SJSA1 (cell line): ENCODE measurements around the gene ARHGEF38. TPM values are rescaled to one million over a fixed set of nuclear protein-coding genes. Genes with fewer than 3 reads are reported as not detected.
"Not testable (repeated sequence)": the region's sequence is repeated elsewhere in the genome, so short reads cannot be mapped to it uniquely, and the experiment has no call there.

Experiments used
- DNase-seq, 2 experiments: peaks; one replicate each; pipeline ENCODE4 v3.0.0-alpha.2; 2015 to 2020; ENCODE audit warnings: low spot score in 2 of 2, low read depth in 1 of 2
- H3K27ac ChIP-seq: fragments of 250-450 bp; sonication (Bioruptor Pico); 2 replicates; pipeline ENCODE4 v1.5.1; 2020; ENCODE audit warnings: mild to moderate bottlenecking, moderate library complexity
- H3K27me3 ChIP-seq: fragments of 250-450 bp; sonication (Bioruptor Pico); replicated peaks from 2 replicates; pipeline ENCODE4 v1.5.1; 2020; ENCODE audit warnings: mild to moderate bottlenecking, moderate library complexity
- H3K36me3 ChIP-seq: fragments of 250-450 bp; sonication (Bioruptor Pico); 2 replicates; pipeline ENCODE4 v1.5.1; 2020; ENCODE audit warnings: mild to moderate bottlenecking
- H3K4me1 ChIP-seq: fragments of 250-450 bp; sonication (Bioruptor Pico); replicated peaks from 2 replicates; pipeline ENCODE4 v1.6.1; 2021; ENCODE audit warnings: mild to moderate bottlenecking
- H3K4me3 ChIP-seq: fragments of 250-450 bp; sonication (Bioruptor Pico); 2 replicates; pipeline ENCODE4 v1.5.1; 2020; ENCODE audit warnings: mild to moderate bottlenecking
- H3K9me3 ChIP-seq: fragments of 250-450 bp; sonication (Bioruptor Pico); replicated peaks from 2 replicates; pipeline ENCODE4 v1.5.1; 2020; ENCODE audit warnings: mild to moderate bottlenecking
- total RNA-seq: library from RNA; depleted of rRNA; stranded (reverse); fragments of >200 nt; shearing (Covaris generic); gene quantifications from 2 replicates; pipeline ENCODE4 v1.2.3, GENCODE V29; 2014

The ARHGEF38 gene
- total RNA-seq, 1 experiment from 2014 or later, result not detected

GRCh38 chr4:105605493-105605892 lies 53.1 kb downstream of the ARHGEF38 start:
- Histone ChIP-seq H3K4me1 (no peaks in the 10 kb centered on the region), H3K9me3 (no peaks in the 10 kb centered on the region), H3K4me3 (no peak overlapping the region), H3K27me3 (no peaks in the 10 kb centered on the region), H3K36me3 (no peaks in the 10 kb centered on the region), H3K27ac (no peak overlapping the region)
- no peak for DNase-seq

- no peaks in the 10 kb centered on the region for H3K9me3 ChIP-seq
- H3K4me3 ChIP-seq, result no peak overlapping the region
- no peaks in the 10 kb centered on the region for H3K27me3 ChIP-seq
- no peak overlapping the region for H3K27ac ChIP-seq
- no peak for DNase-seq
- no peaks in the 10 kb centered on the region for H3K4me1 ChIP-seq
- no peaks in the 10 kb centered on the region for H3K36me3 ChIP-seq
Measured at GRCh38 chr4:105607876-105608275, 55.5 kb downstream of the ARHGEF38 start.

- H3K27ac ChIP-seq, H3K4me1 ChIP-seq, H3K27me3 ChIP-seq, DNase-seq, H3K9me3 ChIP-seq, H3K36me3 ChIP-seq, H3K4me3 ChIP-seq: not testable (repeated sequence)
Measured at GRCh38 chr4:105609819-105610218, 57.4 kb downstream of the ARHGEF38 start.

- no peaks in the 10 kb centered on the region for H3K36me3 ChIP-seq
Measured at GRCh38 chr4:105613306-105613705, 60.9 kb downstream of the ARHGEF38 start.

GRCh38 chr4:105619188-105619931 lies 66.9 kb downstream of the ARHGEF38 start:
- DNase-seq, result no peak
- no peaks in the 10 kb centered on the region for H3K36me3 ChIP-seq
- H3K27me3 ChIP-seq, result no peaks in the 10 kb centered on the region
- no peak overlapping the region for H3K27ac ChIP-seq
- H3K4me3 ChIP-seq, result no peak overlapping the region
- no peaks in the 10 kb centered on the region for H3K4me1 ChIP-seq
- no peaks in the 10 kb centered on the region for H3K9me3 ChIP-seq

More at GRCh38 chr4:105613306-105613705, 60.9 kb downstream of the ARHGEF38 start:
- H3K4me1 ChIP-seq, result no peaks in the 10 kb centered on the region
- no peak for DNase-seq
- no peaks in the 10 kb centered on the region for H3K9me3 ChIP-seq
- H3K27me3 ChIP-seq, result no peaks in the 10 kb centered on the region
- no peak overlapping the region for H3K4me3 ChIP-seq
- no peak overlapping the region for H3K27ac ChIP-seq

- Histone ChIP-seq H3K9me3 (no peaks in the 10 kb centered on the region), H3K27me3 (no peaks in the 10 kb centered on the region), H3K4me3 (no peak overlapping the region), H3K36me3 (no peaks in the 10 kb centered on the region), H3K4me1 (no peaks in the 10 kb centered on the region), H3K27ac (no peak overlapping the region)
- no peak for DNase-seq
Measured at GRCh38 chr4:105620640-105621323, 68.4 kb downstream of the ARHGEF38 start.

GRCh38 chr4:105622269-105622668 lies 69.8 kb downstream of the ARHGEF38 start:
- no peak for DNase-seq
- Histone ChIP-seq H3K36me3 (no peaks in the 10 kb centered on the region), H3K9me3 (no peaks in the 10 kb centered on the region), H3K27ac (no peak overlapping the region), H3K27me3 (no peaks in the 10 kb centered on the region), H3K4me3 (no peak overlapping the region), H3K4me1 (no peaks in the 10 kb centered on the region)

- H3K27me3 ChIP-seq, result no peaks in the 10 kb centered on the region
- DNase-seq, result no peak
- no peak overlapping the region for H3K27ac ChIP-seq
- H3K4me1 ChIP-seq, result no peaks in the 10 kb centered on the region
- H3K9me3 ChIP-seq, result no peaks in the 10 kb centered on the region
- H3K36me3 ChIP-seq, result no peaks in the 10 kb centered on the region
- no peak overlapping the region for H3K4me3 ChIP-seq
Measured at GRCh38 chr4:105623099-105623498, 70.7 kb downstream of the ARHGEF38 start.

- Histone ChIP-seq H3K27ac (no peak overlapping the region), H3K4me3 (no peak overlapping the region), H3K4me1 (no peaks in the 10 kb centered on the region), H3K9me3 (no peaks in the 10 kb centered on the region), H3K27me3 (no peaks in the 10 kb centered on the region), H3K36me3 (no peaks in the 10 kb centered on the region)
- DNase-seq, result no peak
Measured at GRCh38 chr4:105624530-105624929, 72.1 kb downstream of the ARHGEF38 start.

- Histone ChIP-seq H3K4me1 (no peaks in the 10 kb centered on the region), H3K27ac (no peak overlapping the region), H3K4me3 (no peak overlapping the region), H3K27me3 (no peaks in the 10 kb centered on the region), H3K9me3 (no peaks in the 10 kb centered on the region), H3K36me3 (no peaks in the 10 kb centered on the region)
- DNase-seq, result no peak
Measured at GRCh38 chr4:105625214-105625613, 72.8 kb downstream of the ARHGEF38 start.

- no peak overlapping the region for H3K27ac ChIP-seq
- DNase-seq, result no peak
- no peaks in the 10 kb centered on the region for H3K27me3 ChIP-seq
- H3K4me1 ChIP-seq, result no peaks in the 10 kb centered on the region
- no peaks in the 10 kb centered on the region for H3K9me3 ChIP-seq
- no peaks in the 10 kb centered on the region for H3K36me3 ChIP-seq
- no peak overlapping the region for H3K4me3 ChIP-seq
Measured at GRCh38 chr4:105626846-105627245, 74.4 kb downstream of the ARHGEF38 start.

GRCh38 chr4:105627620-105628019 lies 75.2 kb downstream of the ARHGEF38 start:
- DNase-seq, result no peak
- no peaks in the 10 kb centered on the region for H3K9me3 ChIP-seq

GRCh38 chr4:105630670-105631655 lies 78.5 kb downstream of the ARHGEF38 start:
- H3K4me1 ChIP-seq, result no peaks in the 10 kb centered on the region
- H3K4me3 ChIP-seq, result no peak overlapping the region
- H3K9me3 ChIP-seq, result no peaks in the 10 kb centered on the region
- no peak overlapping the region for H3K27ac ChIP-seq
- no peaks in the 10 kb centered on the region for H3K27me3 ChIP-seq
- DNase-seq, result no peak
- H3K36me3 ChIP-seq, result no peaks in the 10 kb centered on the region

More at GRCh38 chr4:105627620-105628019, 75.2 kb downstream of the ARHGEF38 start:
- H3K36me3 ChIP-seq, result no peaks in the 10 kb centered on the region
- no peak overlapping the region for H3K4me3 ChIP-seq
- no peak overlapping the region for H3K27ac ChIP-seq
- no peaks in the 10 kb centered on the region for H3K4me1 ChIP-seq
- H3K27me3 ChIP-seq, result no peaks in the 10 kb centered on the region
